SK-N-SH (cell line): ENCODE data around the gene KCTD19.

Source experiments
- CHD2 ChIP-seq: fragments of 150-350 bp; IDR thresholded peaks from 2 replicates; pipeline ENCODE4 v1.6.1; 2018; ENCODE audit warnings: low read length; ENCODE audit not compliant: partially characterized antibody
- CTCF ChIP-seq: fragments of 200-600 bp; sonication (generic); IDR thresholded peaks from 2 replicates; pipeline ENCODE4 v1.6.1; 2017; ENCODE audit warnings: antibody characterized with exemption, mild to moderate bottlenecking, moderate library complexity
- ELF1 ChIP-seq: IDR thresholded peaks from 2 replicates; pipeline ENCODE4 v1.4.0; 2012
- EP300 ChIP-seq, 2 experiments: IDR thresholded peaks; 2 replicates each; pipeline versions ENCODE4 v1.4.0 to v1.6.1; 2012; ENCODE audit warnings: borderline replicate concordance in 1 of 2, low read depth in 1 of 2, low read length in 1 of 2
- EZH2phosphoT487 ChIP-seq: fragments of 200-600 bp; sonication (generic); IDR thresholded peaks from 2 replicates; pipeline ENCODE4 v1.6.1; 2017; ENCODE audit warnings: low read depth, mixed run types, mild to moderate bottlenecking, antibody characterized with exemption, moderate library complexity, borderline replicate concordance
- FOSL2 ChIP-seq: IDR thresholded peaks from 2 replicates; pipeline ENCODE4 v1.4.0; 2012; ENCODE audit warnings: low read depth, mild to moderate bottlenecking, moderate library complexity, borderline replicate concordance
- NFIC ChIP-seq: IDR thresholded peaks from 2 replicates; pipeline ENCODE4 v1.4.0; 2012; ENCODE audit warnings: borderline replicate concordance
- POLR2AphosphoS5 ChIP-seq: IDR thresholded peaks from 2 replicates; pipeline ENCODE4 v1.6.1; 2012; ENCODE audit warnings: low read depth, low read length
- REST ChIP-seq: IDR thresholded peaks from 2 replicates; pipeline ENCODE4 v1.6.1; 2012; ENCODE audit warnings: mild to moderate bottlenecking, low read depth, low read length, moderate library complexity
- RFX5 ChIP-seq: IDR thresholded peaks from 2 replicates; pipeline ENCODE4 v1.6.1; 2012; ENCODE audit warnings: mild to moderate bottlenecking, improper control_type of control experiment, low read length
- RXRA ChIP-seq: IDR thresholded peaks from 2 replicates; pipeline ENCODE4 v1.4.0; 2012; ENCODE audit warnings: low read depth, mild to moderate bottlenecking, borderline replicate concordance
- TEAD4 ChIP-seq: IDR thresholded peaks from 2 replicates; pipeline ENCODE4 v1.4.0; 2012; ENCODE audit warnings: mild to moderate bottlenecking, borderline replicate concordance; ENCODE audit not compliant: insufficient read depth
- YY1 ChIP-seq: IDR thresholded peaks from 2 replicates; pipeline ENCODE4 v1.4.0; 2012; ENCODE audit warnings: low read depth, mild to moderate bottlenecking
- ZBTB33 ChIP-seq: IDR thresholded peaks from 2 replicates; pipeline ENCODE4 v1.4.0; 2012; ENCODE audit warnings: low read depth, borderline replicate concordance

- TF ChIP-seq EZH2phosphoT487 (no peak), CTCF (peak; percentile 65), ELF1 (no peak), EP300 (IDR thresholded peaks at IDR 0.05; ENCODE audit: borderline replicate concordance in 1 of 2, low read depth in 1 of 2, low read length in 1 of 2) (no peak), CHD2 (no peak), RXRA (no peak), YY1 (no peak), REST (no peak), ZBTB33 (no peak), FOSL2 (no peak), POLR2AphosphoS5 (no peak), RFX5 (no peak), NFIC (no peak), TEAD4 (no peak)
Observed at GRCh38 chr16:67260426-67261063, 66.0 kb downstream of the KCTD19 start.
